Glutamatergic neuron (in vitro differentiated cells): Measurements from ENCODE around the gene RAB15. TPM values are rescaled to one million over a fixed set of nuclear protein-coding genes. Genes with fewer than 3 reads are reported as not detected.

Experiments used
- DNase-seq: peaks from one replicate; pipeline ENCODE4 v3.0.0; 2022
- H3K27ac Mint-ChIP-seq: one replicate; pipeline ENCODE4 v1.8.0; 2020; ENCODE audit warnings: mild to moderate bottlenecking, mixed read lengths, inconsistent platforms; ENCODE audit not compliant: unreplicated experiment
- H3K27me3 Mint-ChIP-seq: one replicate; pipeline ENCODE4 v1.8.0; 2020; ENCODE audit warnings: mild to moderate bottlenecking, moderate library complexity, mixed read lengths, inconsistent platforms; ENCODE audit not compliant: unreplicated experiment
- H3K36me3 Mint-ChIP-seq: one replicate; pipeline ENCODE4 v1.8.0; 2020; ENCODE audit warnings: mild to moderate bottlenecking, mixed read lengths, inconsistent platforms; ENCODE audit not compliant: unreplicated experiment
- H3K4me1 Mint-ChIP-seq: one replicate; pipeline ENCODE4 v1.8.0; 2020; ENCODE audit warnings: mild to moderate bottlenecking, low read depth, mixed read lengths, inconsistent platforms; ENCODE audit not compliant: unreplicated experiment
- H3K4me3 Mint-ChIP-seq: one replicate; pipeline ENCODE4 v1.8.0; 2020; ENCODE audit warnings: mild to moderate bottlenecking, mixed read lengths, inconsistent platforms; ENCODE audit not compliant: unreplicated experiment
- H3K9me3 Mint-ChIP-seq: one replicate; pipeline ENCODE4 v1.8.0; 2020; ENCODE audit warnings: mild to moderate bottlenecking, moderate library complexity, mixed read lengths, inconsistent platforms; ENCODE audit not compliant: unreplicated experiment
- total RNA-seq: library from RNA; stranded (reverse); fragmentation: NEBNext Ultra II Directional; extraction: Animal tissue kit (Norgen Biotek cat#: 25700); gene quantifications from one replicate; pipeline ENCODE4 v1.2.1, GENCODE V29; 2021; ENCODE audit not compliant: unreplicated experiment
- TF ChIP-seq, protein P1 (sequence below): fragments of 200-600 bp; sonication (generic); IDR thresholded peaks from one replicate; pipeline ENCODE4 v1.5.0; 2021; ENCODE audit not compliant: partially characterized antibody, unreplicated experiment

Gene RAB15
- total RNA-seq, 1 donor from 2014 or later = 79.5 TPM

DNA sequence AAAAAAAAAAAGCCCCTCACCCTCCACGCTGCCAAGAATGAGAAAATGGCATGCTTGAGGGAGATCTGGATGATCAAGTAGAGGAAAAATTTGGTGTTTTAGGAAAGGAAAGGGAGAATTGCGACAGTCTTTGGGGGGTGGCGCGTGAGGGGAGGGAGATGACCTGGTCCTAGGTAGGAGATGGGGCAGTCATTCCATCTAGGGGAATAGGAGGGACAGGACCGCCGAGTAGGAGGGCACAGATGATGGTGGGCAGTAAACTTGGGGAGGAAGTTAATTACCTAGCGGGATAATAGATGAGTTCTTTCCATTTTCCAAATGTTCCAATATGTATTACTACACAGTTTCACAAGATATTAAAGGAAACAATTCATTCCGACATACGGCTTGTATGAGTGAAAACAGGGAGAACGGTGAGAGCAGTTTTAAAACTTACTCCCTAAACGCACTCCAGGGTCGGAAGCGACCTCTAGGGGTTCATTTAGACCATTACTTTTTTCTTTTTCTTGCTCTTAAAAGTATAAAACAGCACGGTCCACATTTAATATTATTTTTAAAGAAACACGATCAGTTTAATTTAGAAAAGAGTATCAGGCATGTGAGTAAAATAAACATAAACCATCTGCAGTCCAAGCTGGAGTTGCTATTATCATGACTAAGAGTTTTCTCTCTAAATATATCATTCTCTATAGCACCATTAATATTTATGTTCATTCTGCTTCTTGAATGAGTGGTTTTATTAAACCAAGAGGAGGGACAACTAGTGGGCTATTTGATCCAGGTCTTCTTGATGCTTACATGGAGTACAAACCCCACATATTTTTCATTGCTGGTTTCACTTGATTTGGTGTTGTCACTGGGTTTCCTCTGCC is 11.5 kb upstream of the RAB15 start:
- TF ChIP-seq, protein P1, sequence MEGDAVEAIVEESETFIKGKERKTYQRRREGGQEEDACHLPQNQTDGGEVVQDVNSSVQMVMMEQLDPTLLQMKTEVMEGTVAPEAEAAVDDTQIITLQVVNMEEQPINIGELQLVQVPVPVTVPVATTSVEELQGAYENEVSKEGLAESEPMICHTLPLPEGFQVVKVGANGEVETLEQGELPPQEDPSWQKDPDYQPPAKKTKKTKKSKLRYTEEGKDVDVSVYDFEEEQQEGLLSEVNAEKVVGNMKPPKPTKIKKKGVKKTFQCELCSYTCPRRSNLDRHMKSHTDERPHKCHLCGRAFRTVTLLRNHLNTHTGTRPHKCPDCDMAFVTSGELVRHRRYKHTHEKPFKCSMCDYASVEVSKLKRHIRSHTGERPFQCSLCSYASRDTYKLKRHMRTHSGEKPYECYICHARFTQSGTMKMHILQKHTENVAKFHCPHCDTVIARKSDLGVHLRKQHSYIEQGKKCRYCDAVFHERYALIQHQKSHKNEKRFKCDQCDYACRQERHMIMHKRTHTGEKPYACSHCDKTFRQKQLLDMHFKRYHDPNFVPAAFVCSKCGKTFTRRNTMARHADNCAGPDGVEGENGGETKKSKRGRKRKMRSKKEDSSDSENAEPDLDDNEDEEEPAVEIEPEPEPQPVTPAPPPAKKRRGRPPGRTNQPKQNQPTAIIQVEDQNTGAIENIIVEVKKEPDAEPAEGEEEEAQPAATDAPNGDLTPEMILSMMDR = peak; percentile 53
- Mint-ChIP-seq H3K36me3 (no peaks in the 10 kb centered on the region), H3K4me1 (peaks cover 6% of the 10 kb centered on the region), H3K27me3 (peaks cover 7% of the 10 kb centered on the region), H3K4me3 (peak overlapping the region; percentile 66), H3K27ac (peak overlapping the region; percentile 19), H3K9me3 (peaks cover 10% of the 10 kb centered on the region)
- DNase-seq = no peak

DNA sequence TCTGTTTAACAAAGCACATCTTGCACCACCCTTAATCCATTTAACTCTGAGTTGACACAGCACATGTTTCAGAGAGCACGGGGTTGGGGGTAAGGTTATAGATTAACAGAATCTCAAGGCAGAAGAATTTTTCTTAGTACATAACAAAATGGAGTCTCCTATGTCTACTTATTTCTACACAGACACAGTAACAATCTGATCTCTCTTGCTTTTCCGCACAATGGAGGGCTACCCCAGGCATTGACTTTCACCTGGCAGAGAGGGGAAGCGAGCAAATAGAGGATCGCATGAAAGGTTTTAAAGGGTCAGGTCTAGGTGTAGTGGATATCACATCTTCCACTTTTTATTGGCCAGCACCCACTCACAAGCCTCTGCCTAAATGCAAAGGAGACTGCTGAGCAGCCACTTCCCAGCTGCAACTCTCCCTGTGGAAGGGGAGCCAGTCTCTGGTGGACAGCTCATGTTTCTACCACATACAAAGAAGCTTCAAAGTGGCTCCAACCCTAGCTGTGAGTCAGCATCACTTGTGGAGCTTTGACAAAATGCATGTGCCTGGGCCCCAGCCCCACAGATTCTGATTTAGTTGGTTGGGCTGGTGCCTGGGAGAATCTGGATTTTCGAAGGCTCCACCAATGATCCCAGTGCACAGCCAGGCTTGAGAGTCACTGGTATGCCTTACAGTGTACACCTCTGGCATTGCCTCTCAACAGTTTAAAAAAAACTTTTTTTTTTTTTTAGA is 7.4 kb upstream of the RAB15 start:
- H3K4me3 Mint-ChIP-seq = no peak overlapping the region
- H3K36me3 Mint-ChIP-seq = no peaks in the 10 kb centered on the region
- H3K4me1 Mint-ChIP-seq = peaks cover 8% of the 10 kb centered on the region
- H3K27me3 Mint-ChIP-seq = peaks cover 5% of the 10 kb centered on the region
- H3K9me3 Mint-ChIP-seq = peaks cover 2% of the 10 kb centered on the region
- no peak for DNase-seq
- TF ChIP-seq, protein P1 = no peak
- peak overlapping the region; percentile 85 for H3K27ac Mint-ChIP-seq

DNA sequence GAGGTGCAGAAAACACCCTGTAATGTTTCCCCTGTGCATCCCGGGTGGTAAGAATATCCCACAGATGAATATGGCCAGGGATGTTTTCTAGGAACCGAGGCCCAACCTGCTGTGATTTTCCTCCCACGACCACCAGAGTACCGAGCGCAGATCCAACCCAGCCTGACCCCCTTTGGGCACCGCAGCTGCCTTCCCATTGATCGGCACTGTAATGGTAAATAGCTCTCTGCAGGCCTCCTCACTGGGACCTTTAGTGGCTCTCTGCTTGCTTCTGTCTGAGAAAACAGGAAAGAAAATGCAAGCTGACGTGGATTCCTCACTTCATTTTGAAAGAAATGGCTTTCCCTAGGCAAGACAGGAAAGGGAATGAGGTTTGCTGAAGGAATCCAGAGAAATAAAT is 2.4 kb upstream of the RAB15 start:
- DNase-seq = no peak
- H3K27ac Mint-ChIP-seq = no peak overlapping the region
- H3K4me3 Mint-ChIP-seq = no peak overlapping the region
- H3K36me3 Mint-ChIP-seq = no peaks in the 10 kb centered on the region
- peaks cover 12% of the 10 kb centered on the region for H3K4me1 Mint-ChIP-seq
- TF ChIP-seq, protein P1 = no peak
- peaks cover 9% of the 10 kb centered on the region for H3K27me3 Mint-ChIP-seq
- no peaks in the 10 kb centered on the region for H3K9me3 Mint-ChIP-seq

DNA sequence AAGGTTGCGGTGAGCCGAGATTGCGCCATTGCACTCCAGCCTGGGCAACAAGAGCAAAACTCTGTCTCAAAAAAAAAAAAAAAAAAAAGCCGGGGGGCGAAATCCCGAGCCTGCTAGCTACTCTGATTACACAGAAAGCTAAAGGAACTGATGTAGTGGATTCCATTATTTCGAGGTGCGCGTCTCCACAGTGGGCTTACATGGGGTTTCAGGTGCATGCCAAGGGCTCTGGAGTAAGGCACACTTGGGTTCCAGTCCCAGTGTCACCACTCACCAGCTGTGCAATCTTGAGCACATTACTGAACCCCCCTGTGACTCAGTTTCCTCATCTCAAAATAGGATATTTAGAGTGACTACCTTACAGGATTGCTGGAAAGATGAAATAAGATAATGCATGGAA is 1.7 kb upstream of the RAB15 start:
- Mint-ChIP-seq H3K27me3 (peaks cover 9% of the 10 kb centered on the region), H3K27ac (no peak overlapping the region), H3K4me1 (peaks cover 10% of the 10 kb centered on the region), H3K9me3 (no peaks in the 10 kb centered on the region), H3K4me3 (no peak overlapping the region), H3K36me3 (no peaks in the 10 kb centered on the region)
- DNase-seq = no peak
- TF ChIP-seq, protein P1 = no peak
